Kidney epithelial cell (primary cell): ENCODE results near the gene ALK. TPM values are rescaled to one million over a fixed set of nuclear protein-coding genes. Genes with fewer than 3 reads are reported as not detected.

Experiments
- DNase-seq: peaks from one replicate; pipeline ENCODE4 v3.0.0-alpha.2; 2010; ENCODE audit warnings: low read depth
- H3K27me3 ChIP-seq: 2 replicates; pipeline ENCODE4 v1.6.0; 2011; ENCODE audit warnings: low read length; ENCODE audit not compliant: control insufficient read depth, insufficient read depth
- H3K36me3 ChIP-seq: 2 replicates; pipeline ENCODE4 v1.5.1; 2011; ENCODE audit warnings: low read length; ENCODE audit not compliant: control insufficient read depth, insufficient read depth
- H3K4me3 ChIP-seq: 2 replicates; pipeline ENCODE4 v1.5.1; 2011; ENCODE audit warnings: low read depth, mild to moderate bottlenecking, control low read depth, low read length
- CTCF ChIP-seq: IDR thresholded peaks from 2 replicates; pipeline ENCODE4 v1.5.1; 2011; ENCODE audit warnings: mild to moderate bottlenecking, moderate library complexity, low read length, control low read depth, inconsistent platforms; ENCODE audit not compliant: insufficient read depth, poor library complexity, severe bottlenecking
- total RNA-seq: library from RNA; depleted of rRNA; stranded (reverse); fragments of >200 nt; gene quantifications from 2 replicates; pipeline ENCODE4 v1.2.3, GENCODE V29; 2015

The ALK gene
- total RNA-seq, 1 donor from 2014 or later = not detected

- H3K27me3 ChIP-seq = peaks cover 2% of the 10 kb centered on the region
- no peak for DNase-seq
- no peak overlapping the region for H3K4me3 ChIP-seq
- peak; percentile 65 for TF ChIP-seq CTCF
- no peaks in the 10 kb centered on the region for H3K36me3 ChIP-seq
Observed at GRCh38 chr2:29238497-29238896, 682.9 kb downstream of the ALK start.

- H3K36me3 ChIP-seq = no peaks in the 10 kb centered on the region
- H3K4me3 ChIP-seq = no peak overlapping the region
- TF ChIP-seq CTCF = no peak
- H3K27me3 ChIP-seq = peaks cover 4% of the 10 kb centered on the region
- DNase-seq = no peak
Observed at GRCh38 chr2:29236074-29236473, 685.3 kb downstream of the ALK start.

GRCh38 chr2:29235411-29235810 lies 686.0 kb downstream of the ALK start:
- TF ChIP-seq CTCF = no peak
- DNase-seq = no peak
- no peak overlapping the region for H3K4me3 ChIP-seq
- no peaks in the 10 kb centered on the region for H3K36me3 ChIP-seq
- peaks cover 4% of the 10 kb centered on the region for H3K27me3 ChIP-seq

- Histone ChIP-seq H3K27me3 (peaks cover 7% of the 10 kb centered on the region), H3K36me3 (no peaks in the 10 kb centered on the region), H3K4me3 (no peak overlapping the region)
- no peak for DNase-seq
- TF ChIP-seq CTCF = no peak
Observed at GRCh38 chr2:29233428-29233827, 688.0 kb downstream of the ALK start.

- no peak for DNase-seq
- Histone ChIP-seq H3K4me3 (no peak overlapping the region), H3K36me3 (no peaks in the 10 kb centered on the region), H3K27me3 (peaks cover 9% of the 10 kb centered on the region)
- no peak for TF ChIP-seq CTCF
Observed at GRCh38 chr2:29232041-29232440, 689.3 kb downstream of the ALK start.

GRCh38 chr2:29229640-29230039 lies 691.7 kb downstream of the ALK start:
- TF ChIP-seq CTCF = no peak
- Histone ChIP-seq H3K36me3 (no peaks in the 10 kb centered on the region), H3K4me3 (no peak overlapping the region), H3K27me3 (peaks cover 11% of the 10 kb centered on the region)
- DNase-seq = no peak
